Fibroblast of the aortic adventitia (primary cell): Measurements from ENCODE around the gene FBLN7. TPM values are rescaled to one million over a fixed set of nuclear protein-coding genes. Genes with fewer than 3 reads are reported as not detected.
A peak's percentile ranks its signal among the peaks of the same experiment; 100 is the strongest.

Experiments used
- DNase-seq: peaks from one replicate; pipeline ENCODE4 v3.0.0-alpha.2; 2010; ENCODE audit warnings: low read depth
- H3K4me3 ChIP-seq: 2 replicates; pipeline ENCODE4 v1.5.1; 2011; ENCODE audit warnings: low read depth, mild to moderate bottlenecking, control low read depth, low read length, moderate library complexity
- total RNA-seq: library from RNA; depleted of rRNA; stranded (reverse); fragments of >200 nt; gene quantifications from 2 replicates; pipeline ENCODE4 v1.2.3, GENCODE V29; 2012; ENCODE audit warnings: low replicate concordance
- TF ChIP-seq, protein P1 (sequence below): IDR thresholded peaks from 2 replicates; pipeline ENCODE4 v1.5.1; 2011; ENCODE audit warnings: mild to moderate bottlenecking, low read length, control low read depth, inconsistent platforms; ENCODE audit not compliant: insufficient read depth

Gene FBLN7, protein sequence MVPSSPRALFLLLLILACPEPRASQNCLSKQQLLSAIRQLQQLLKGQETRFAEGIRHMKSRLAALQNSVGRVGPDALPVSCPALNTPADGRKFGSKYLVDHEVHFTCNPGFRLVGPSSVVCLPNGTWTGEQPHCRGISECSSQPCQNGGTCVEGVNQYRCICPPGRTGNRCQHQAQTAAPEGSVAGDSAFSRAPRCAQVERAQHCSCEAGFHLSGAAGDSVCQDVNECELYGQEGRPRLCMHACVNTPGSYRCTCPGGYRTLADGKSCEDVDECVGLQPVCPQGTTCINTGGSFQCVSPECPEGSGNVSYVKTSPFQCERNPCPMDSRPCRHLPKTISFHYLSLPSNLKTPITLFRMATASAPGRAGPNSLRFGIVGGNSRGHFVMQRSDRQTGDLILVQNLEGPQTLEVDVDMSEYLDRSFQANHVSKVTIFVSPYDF
- 3.2 and 7.8 TPM in 2 replicates for total RNA-seq

DNA sequence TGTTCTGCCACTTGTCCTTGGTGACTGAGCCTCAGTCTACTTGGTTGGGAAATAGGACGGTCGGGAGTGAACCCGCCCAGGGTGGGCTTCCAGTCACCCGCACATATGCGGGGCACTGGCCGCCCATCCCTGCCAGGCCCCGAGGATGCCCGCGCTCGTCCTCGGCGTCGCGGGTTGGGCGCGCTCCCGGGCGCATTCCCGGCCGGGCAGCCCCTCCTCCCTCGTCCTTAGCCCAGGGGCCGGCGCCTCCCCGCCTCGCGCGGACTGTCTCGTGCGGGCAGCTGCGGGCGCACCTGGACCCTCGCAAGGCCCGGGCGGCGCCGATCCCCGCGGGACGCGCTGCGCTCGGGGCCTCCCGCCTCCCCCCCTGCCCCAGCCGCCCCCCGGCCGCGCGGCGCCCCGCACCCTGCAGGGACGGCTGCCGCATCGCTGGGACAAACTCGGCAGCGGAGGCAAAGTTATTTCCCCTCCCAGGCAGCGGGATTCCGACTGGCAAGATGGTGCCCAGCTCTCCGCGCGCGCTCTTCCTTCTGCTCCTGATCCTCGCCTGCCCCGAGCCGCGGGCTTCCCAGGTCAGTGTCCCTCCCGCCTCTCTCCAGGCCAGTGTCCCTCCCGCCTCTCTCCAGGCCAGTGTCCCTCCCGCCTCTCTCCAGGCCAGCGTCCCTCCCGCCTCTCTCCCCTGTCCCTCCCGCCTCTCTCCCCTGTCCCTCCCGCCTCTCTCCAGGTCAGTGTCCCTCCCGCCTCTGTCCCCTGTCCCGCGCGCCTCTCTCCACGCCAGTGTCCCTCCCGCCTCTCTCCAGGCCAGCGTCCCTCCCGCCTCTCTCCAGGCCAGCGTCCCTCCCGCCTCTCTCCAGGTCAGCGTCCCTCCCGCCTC lies at the start of gene FBLN7:
TSS of gene FBLN7 (plus strand) at position 227 of the 874 bp plus-strand sequence. CDS start at position 498, 271 bp downstream.
- TF ChIP-seq, protein P1, sequence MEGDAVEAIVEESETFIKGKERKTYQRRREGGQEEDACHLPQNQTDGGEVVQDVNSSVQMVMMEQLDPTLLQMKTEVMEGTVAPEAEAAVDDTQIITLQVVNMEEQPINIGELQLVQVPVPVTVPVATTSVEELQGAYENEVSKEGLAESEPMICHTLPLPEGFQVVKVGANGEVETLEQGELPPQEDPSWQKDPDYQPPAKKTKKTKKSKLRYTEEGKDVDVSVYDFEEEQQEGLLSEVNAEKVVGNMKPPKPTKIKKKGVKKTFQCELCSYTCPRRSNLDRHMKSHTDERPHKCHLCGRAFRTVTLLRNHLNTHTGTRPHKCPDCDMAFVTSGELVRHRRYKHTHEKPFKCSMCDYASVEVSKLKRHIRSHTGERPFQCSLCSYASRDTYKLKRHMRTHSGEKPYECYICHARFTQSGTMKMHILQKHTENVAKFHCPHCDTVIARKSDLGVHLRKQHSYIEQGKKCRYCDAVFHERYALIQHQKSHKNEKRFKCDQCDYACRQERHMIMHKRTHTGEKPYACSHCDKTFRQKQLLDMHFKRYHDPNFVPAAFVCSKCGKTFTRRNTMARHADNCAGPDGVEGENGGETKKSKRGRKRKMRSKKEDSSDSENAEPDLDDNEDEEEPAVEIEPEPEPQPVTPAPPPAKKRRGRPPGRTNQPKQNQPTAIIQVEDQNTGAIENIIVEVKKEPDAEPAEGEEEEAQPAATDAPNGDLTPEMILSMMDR = no peak
- DNase-seq = no peak
- peak within 1 kb of the TSS; percentile 67 for H3K4me3 ChIP-seq

DNA sequence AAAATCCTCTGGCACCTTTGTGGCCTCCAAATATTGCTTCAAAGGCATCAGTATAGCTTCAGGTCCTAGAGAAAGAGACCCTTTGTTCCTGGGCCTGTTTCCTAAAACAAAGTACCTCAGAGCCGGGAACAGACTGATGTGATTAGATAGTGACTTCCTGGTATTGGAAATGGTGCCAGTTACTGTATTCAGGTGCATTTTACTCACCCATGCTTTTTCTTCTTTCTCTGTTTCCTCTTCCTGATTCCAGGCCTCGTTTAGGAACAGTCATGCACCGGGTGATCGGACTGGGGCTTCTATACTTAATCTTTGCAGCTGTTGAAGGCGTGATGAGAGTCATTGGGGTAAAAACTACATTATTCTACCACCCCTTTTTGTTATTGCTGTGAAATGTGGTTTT lies 48.8 kb upstream of the FBLN7 start:
- DNase-seq = no peak
- no peak overlapping the region for H3K4me3 ChIP-seq
- TF ChIP-seq, protein P1 = no peak

DNA sequence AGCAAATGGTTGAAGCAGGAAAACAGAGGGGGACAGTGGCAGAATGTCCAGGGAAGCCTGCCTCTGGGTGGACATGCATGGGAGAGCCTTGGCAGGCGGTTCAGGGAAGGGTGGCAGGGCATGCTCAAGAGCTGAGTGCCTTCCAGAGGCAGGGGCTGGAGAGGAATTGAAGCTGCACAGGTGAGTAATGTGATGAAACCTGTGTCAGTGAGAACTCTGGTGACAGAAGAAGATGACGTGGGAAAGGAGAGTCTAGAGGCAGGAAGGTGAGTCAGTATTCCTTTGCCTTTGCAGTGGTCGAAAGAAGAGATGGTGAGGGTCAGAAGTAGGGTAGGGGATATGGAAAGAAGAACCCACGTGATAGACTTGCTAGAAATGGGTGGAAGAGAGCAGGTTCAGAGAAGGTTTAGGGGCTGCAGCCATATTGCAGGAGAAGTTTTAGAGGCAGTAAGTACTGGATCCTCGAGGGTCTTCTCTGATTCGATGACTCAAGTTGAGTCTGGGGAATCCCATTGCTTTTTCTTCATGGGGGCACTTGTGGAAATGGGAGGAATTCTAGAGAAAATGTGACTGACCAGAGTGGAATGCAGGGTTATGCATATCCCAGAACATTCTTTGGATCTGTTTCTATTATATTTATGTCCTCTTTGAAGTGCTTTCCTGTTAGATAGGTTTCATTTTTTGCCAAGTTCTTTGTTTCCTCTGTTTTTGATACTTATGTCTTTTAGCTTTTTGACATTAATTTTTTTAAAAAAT lies 45.7 kb upstream of the FBLN7 start:
- H3K4me3 ChIP-seq = no peak overlapping the region
- TF ChIP-seq, protein P1 = no peak
- peak; percentile 82 for DNase-seq

DNA sequence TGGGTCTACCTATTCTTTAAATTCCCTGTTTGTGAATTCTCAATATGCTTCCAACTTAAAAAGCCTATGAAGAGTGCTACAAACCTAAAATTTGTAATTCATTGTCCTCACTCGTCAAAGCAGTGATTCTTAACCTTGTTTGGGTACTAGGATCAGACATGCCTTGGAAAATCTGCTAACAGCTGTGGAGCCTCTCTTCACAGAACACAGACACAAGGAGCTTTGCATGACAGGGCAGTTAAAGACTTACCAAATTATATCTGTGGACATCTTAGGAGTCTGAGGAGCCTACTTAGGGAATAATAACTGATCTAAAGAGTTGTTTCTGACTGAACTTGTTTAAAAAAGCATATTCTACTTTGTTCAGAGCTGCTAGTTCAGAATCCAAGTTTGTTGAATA lies 45.0 kb upstream of the FBLN7 start:
- no peak overlapping the region for H3K4me3 ChIP-seq
- DNase-seq = peak; percentile 20
- TF ChIP-seq, protein P1 = no peak

DNA sequence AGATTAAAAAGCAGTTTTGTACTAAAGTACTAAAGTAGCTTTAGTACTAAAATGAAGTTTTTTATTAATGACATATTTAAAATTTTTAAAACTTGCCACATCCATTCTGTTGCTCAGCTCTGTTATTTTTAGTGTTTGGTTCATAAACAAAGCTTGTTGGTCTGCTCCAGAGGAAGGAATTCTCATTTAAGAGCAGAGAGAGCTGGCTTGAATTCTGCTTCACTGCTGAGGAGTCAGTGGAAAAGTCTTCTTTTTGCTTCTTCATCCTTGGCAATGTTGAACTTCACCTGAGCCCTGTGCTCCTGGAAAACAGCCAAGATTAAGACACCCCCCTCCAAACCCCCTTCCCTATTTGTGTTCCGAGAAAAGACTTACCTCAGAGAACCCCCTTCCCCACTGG lies 42.5 kb upstream of the FBLN7 start:
- DNase-seq = no peak
- TF ChIP-seq, protein P1 = no peak
- H3K4me3 ChIP-seq = no peak overlapping the region

DNA sequence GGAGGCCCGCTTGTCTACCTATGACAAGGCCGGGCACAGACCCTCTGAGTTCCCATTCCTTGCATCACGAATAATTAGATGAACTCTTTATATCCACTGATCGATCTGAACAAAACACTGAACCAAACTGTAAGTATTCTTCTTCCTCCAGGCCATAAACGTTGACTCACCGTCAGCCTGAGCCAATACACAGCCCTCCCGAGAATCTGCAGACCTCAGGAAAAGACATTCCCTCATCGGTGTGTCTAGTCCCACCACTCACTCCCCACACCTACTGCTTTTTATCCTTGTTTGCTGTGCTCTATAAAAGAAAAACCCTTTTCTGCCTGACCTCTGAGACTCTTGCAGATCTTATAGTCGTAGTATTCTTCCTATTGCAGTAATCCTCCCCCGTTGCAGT lies 42.1 kb upstream of the FBLN7 start:
- DNase-seq = no peak
- H3K4me3 ChIP-seq = no peak overlapping the region
- TF ChIP-seq, protein P1 = no peak
